Endothelial cell (in vitro differentiated cells): Measurements from ENCODE around the gene LSM3. TPM values are rescaled to one million over a fixed set of nuclear protein-coding genes. Genes with fewer than 3 reads are reported as not detected.
A peak's percentile ranks its signal among the peaks of the same experiment; 100 is the strongest.

Experiments used
- DNase-seq: peaks from one replicate; pipeline ENCODE4 v3.0.0; 2021; ENCODE audit warnings: low spot score
- H3K27ac Mint-ChIP-seq: one replicate; pipeline ENCODE4 v1.8.0; 2021; ENCODE audit warnings: mixed read lengths, inconsistent platforms; ENCODE audit not compliant: unreplicated experiment
- H3K27me3 Mint-ChIP-seq: one replicate; pipeline ENCODE4 v1.8.0; 2021; ENCODE audit warnings: mild to moderate bottlenecking, moderate library complexity, mixed read lengths, inconsistent platforms; ENCODE audit not compliant: unreplicated experiment
- H3K36me3 Mint-ChIP-seq: one replicate; pipeline ENCODE4 v1.8.0; 2021; ENCODE audit warnings: mild to moderate bottlenecking, low read depth, mixed read lengths, inconsistent platforms; ENCODE audit not compliant: unreplicated experiment
- H3K4me1 Mint-ChIP-seq: one replicate; pipeline ENCODE4 v1.8.0; 2021; ENCODE audit warnings: mild to moderate bottlenecking, mixed read lengths, inconsistent platforms; ENCODE audit not compliant: unreplicated experiment
- H3K4me3 Mint-ChIP-seq: one replicate; pipeline ENCODE4 v1.8.0; 2021; ENCODE audit warnings: mild to moderate bottlenecking, mixed read lengths, inconsistent platforms; ENCODE audit not compliant: unreplicated experiment
- H3K9me3 Mint-ChIP-seq: one replicate; pipeline ENCODE4 v1.8.0; 2021; ENCODE audit warnings: mixed read lengths, inconsistent platforms; ENCODE audit not compliant: unreplicated experiment
- CTCF ChIP-seq: fragments of 200-600 bp; sonication (generic); IDR thresholded peaks from one replicate; pipeline ENCODE4 v1.5.0; 2021; ENCODE audit warnings: antibody characterized with exemption; ENCODE audit not compliant: unreplicated experiment
- total RNA-seq: library from RNA; stranded (reverse); fragmentation: NEBNext Ultra II Directional; extraction: Animal tissue kit (Norgen Biotek cat#: 25700); gene quantifications from one replicate; pipeline ENCODE4 v1.2.1, GENCODE V29; 2021; ENCODE audit not compliant: unreplicated experiment

The LSM3 gene
- total RNA-seq, 1 donor from 2014 or later = 14.7 TPM

- no peak overlapping the region for H3K4me3 Mint-ChIP-seq
- peaks cover 8% of the 10 kb centered on the region for H3K9me3 Mint-ChIP-seq
- H3K27ac Mint-ChIP-seq = no peak overlapping the region
- peaks cover 11% of the 10 kb centered on the region for H3K27me3 Mint-ChIP-seq
- no peak for DNase-seq
- peaks cover 21% of the 10 kb centered on the region for H3K36me3 Mint-ChIP-seq
- H3K4me1 Mint-ChIP-seq = peaks cover 26% of the 10 kb centered on the region
- TF ChIP-seq CTCF = no peak
Observed at GRCh38 chr3:14235912-14236295, 57.3 kb downstream of the LSM3 start.

GRCh38 chr3:14236902-14237301 is 58.3 kb downstream of the LSM3 start:
- H3K27me3 Mint-ChIP-seq = peaks cover 8% of the 10 kb centered on the region

GRCh38 chr3:14237457-14237856 is 58.8 kb downstream of the LSM3 start:
- no peak overlapping the region for H3K27ac Mint-ChIP-seq
- H3K4me3 Mint-ChIP-seq = no peak overlapping the region
- TF ChIP-seq CTCF = no peak
- DNase-seq = no peak
- peaks cover 8% of the 10 kb centered on the region for H3K9me3 Mint-ChIP-seq
- peaks cover 12% of the 10 kb centered on the region for H3K4me1 Mint-ChIP-seq
- H3K36me3 Mint-ChIP-seq = peaks cover 17% of the 10 kb centered on the region
- peaks cover 8% of the 10 kb centered on the region for H3K27me3 Mint-ChIP-seq

More at GRCh38 chr3:14236902-14237301, 58.3 kb downstream of the LSM3 start:
- TF ChIP-seq CTCF = no peak
- H3K9me3 Mint-ChIP-seq = peaks cover 8% of the 10 kb centered on the region
- no peak overlapping the region for H3K4me3 Mint-ChIP-seq
- DNase-seq = no peak
- H3K4me1 Mint-ChIP-seq = peaks cover 16% of the 10 kb centered on the region
- H3K27ac Mint-ChIP-seq = no peak overlapping the region
- peaks cover 17% of the 10 kb centered on the region for H3K36me3 Mint-ChIP-seq

- Mint-ChIP-seq H3K4me3 (peak overlapping the region; percentile 31), H3K27ac (no peak overlapping the region), H3K4me1 (peaks cover 8% of the 10 kb centered on the region), H3K36me3 (peaks cover 16% of the 10 kb centered on the region), H3K9me3 (peaks cover 2% of the 10 kb centered on the region), H3K27me3 (peaks cover 8% of the 10 kb centered on the region)
- DNase-seq = no peak
- TF ChIP-seq CTCF = no peak
Observed at GRCh38 chr3:14238356-14238755, 59.7 kb downstream of the LSM3 start.

GRCh38 chr3:14238930-14239329 is 60.3 kb downstream of the LSM3 start:
- no peak for TF ChIP-seq CTCF
- Mint-ChIP-seq H3K9me3 (no peaks in the 10 kb centered on the region), H3K27me3 (peaks cover 5% of the 10 kb centered on the region), H3K27ac (no peak overlapping the region), H3K4me1 (peaks cover 8% of the 10 kb centered on the region), H3K4me3 (no peak overlapping the region), H3K36me3 (peaks cover 13% of the 10 kb centered on the region)
- DNase-seq = no peak
